GM18505 (cell line): ENCODE measurements around the gene MAST2.
A peak's percentile ranks its signal among the peaks of the same experiment; 100 is the strongest.
"Not testable (repeated sequence)": the region's sequence is repeated elsewhere in the genome, so short reads cannot be mapped to it uniquely, and the experiment has no call there.

Experiments used
- ATAC-seq: cut with Tn5 transposase; IDR thresholded peaks from one replicate; pipeline ENCODE4 v1.9.1; 2021; ENCODE audit not compliant: unreplicated experiment
- POLR2A ChIP-seq: IDR thresholded peaks from 4 replicates; pipeline ENCODE4 v1.6.1; 2011; ENCODE audit warnings: borderline replicate concordance; ENCODE audit not compliant: insufficient read depth, insufficient read length; ENCODE audit errors: extremely low read depth

Gene MAST2

DNA sequence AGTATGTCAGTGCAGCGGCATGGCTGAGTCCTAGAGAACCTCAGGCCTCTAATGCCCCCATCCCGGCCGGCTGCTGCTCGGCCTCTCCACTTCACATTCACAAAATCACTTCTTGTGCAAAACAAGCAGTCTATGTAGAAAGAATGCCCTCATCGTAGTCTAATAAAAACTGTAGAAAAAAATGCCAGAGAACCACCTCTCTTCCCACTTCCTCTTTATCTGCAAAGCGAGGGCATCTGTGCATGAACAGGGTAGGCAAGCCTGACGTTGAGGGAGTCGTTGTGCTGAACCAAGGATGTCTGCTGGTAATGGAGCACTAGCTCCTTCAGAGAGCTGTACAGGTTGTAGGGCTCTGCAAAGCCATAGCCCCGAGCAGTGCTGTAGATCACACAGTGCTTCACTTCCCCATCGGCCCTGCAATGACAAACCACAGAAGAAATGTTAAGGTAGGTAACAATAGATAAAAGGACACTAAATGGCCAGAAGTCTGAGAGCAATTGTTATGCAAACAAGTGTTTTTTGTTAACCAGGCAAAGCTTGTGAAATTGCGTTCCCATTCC lies 240.1 kb downstream of the MAST2 start:
- peak; percentile 88 for ATAC-seq

DNA sequence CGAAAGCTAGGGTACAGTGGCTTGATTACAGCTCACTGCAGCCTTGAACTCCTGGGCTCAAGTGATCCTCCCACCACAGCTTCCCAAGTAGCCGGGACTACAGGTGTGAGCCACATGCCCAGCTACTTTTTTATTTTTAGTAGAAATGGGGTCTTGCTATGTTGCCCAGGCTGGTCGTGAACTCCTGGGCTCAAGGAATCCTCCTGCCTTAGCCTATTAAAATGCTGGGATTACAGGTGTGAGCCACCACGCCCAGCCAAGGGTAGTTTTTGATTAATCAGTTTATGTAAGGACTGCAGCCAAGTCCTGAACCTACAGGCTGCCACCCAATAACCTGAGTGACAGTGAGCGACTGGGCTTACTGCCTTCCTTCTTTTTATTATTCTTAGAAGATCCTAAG lies 240.7 kb downstream of the MAST2 start:
- no peak for ATAC-seq

More for the DNA sequence above, 240.1 kb downstream of the MAST2 start:
- TF ChIP-seq POLR2A, result no peak

GRCh38 chr1:46053734-46054133 lies 250.3 kb downstream of the MAST2 start:
- TF ChIP-seq POLR2A, result no peak
- ATAC-seq, result no peak

More for the DNA sequence above, 240.7 kb downstream of the MAST2 start:
- no peak for TF ChIP-seq POLR2A

GRCh38 chr1:46056325-46056724 lies 252.9 kb downstream of the MAST2 start:
- no peak for ATAC-seq
- no peak for TF ChIP-seq POLR2A

DNA sequence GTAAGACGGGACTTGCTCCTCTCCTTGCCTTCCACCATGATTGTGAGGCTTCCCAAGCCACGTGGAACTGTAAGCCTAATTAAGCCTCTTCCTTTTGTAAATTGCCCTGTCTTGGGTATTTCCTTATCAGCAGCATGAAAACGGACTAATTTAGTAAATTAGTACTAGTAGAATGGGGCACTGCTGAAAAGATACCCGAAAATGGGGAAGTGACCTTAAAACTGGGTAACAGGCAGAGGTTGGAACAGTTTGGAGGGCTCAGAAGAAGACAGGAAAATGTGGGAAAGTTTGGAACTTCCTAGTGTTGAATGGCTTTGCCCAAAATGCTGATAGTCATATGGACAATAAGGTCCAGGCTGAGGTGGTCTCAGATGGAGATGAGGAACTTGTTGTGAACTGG lies 253.8 kb downstream of the MAST2 start:
- ATAC-seq, result not testable (repeated sequence)

- no peak for ATAC-seq
- no peak for TF ChIP-seq POLR2A
Measured at GRCh38 chr1:46057781-46058180, 254.4 kb downstream of the MAST2 start.

- ATAC-seq, result no peak
- TF ChIP-seq POLR2A, result no peak
Measured at GRCh38 chr1:46058936-46059335, 255.5 kb downstream of the MAST2 start.

- no peak for ATAC-seq
- no peak for TF ChIP-seq POLR2A
Measured at GRCh38 chr1:46061146-46061545, 257.7 kb downstream of the MAST2 start.

DNA sequence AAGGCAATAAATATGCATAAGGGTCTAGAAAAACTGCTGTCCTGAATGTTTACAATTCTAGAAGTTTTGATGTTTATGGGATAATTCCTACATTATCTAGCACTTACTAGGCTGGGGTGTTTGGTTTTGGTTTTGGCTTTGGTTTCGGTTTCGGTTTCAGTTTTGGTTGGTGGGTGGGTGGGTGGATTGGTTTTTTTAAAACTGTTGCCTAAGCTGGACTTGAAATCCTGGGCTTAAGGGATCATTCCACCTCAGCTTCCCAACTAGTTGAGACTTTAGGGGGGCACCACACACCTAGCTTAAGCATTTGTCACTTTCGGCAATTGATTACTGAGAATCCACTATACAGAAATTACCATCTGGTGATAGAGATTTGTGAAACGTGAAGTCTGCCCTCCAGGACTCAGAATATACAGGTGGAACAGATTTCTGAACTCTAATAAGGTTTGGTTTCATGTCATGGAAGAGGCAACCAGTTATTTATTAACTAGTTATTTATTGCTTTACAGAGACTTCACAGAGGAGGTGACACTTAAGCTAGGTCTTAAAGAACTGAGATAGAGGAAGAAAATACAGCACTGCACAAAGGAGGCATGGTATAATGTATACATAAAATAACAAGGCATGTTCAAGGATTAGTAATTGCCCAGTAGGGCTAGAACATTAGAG lies 259.4 kb downstream of the MAST2 start:
- no peak for ATAC-seq

GRCh38 chr1:46064708-46065107 lies 261.3 kb downstream of the MAST2 start:
- no peak for ATAC-seq

More for the DNA sequence above, 259.4 kb downstream of the MAST2 start:
- TF ChIP-seq POLR2A, result no peak

GRCh38 chr1:46065405-46065804 lies 262.0 kb downstream of the MAST2 start:
- ATAC-seq, result no peak
- no peak for TF ChIP-seq POLR2A

More at GRCh38 chr1:46064708-46065107, 261.3 kb downstream of the MAST2 start:
- TF ChIP-seq POLR2A, result no peak

DNA sequence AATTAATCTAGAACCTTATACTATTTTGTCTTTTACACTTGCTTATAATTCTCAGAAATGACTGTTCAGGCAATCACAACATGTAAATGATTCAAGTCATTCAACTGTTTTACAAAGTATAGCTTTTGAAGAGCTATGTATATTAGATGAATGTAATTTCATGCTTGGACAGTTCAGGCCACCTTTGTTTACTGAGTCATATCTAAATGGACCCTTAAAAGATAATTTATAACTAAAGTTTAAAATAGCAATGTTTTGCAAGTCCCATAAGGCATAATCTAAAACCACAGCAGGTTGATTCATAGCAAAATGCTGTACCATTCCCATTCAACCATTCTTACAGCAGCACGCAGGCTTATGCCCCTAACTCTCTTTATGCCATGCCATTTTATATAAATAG lies 264.2 kb downstream of the MAST2 start:
- ATAC-seq, result no peak
- no peak for TF ChIP-seq POLR2A

- ATAC-seq, result no peak
- TF ChIP-seq POLR2A, result no peak
Measured at GRCh38 chr1:46068525-46068924, 265.1 kb downstream of the MAST2 start.

- ATAC-seq, result no peak
- no peak for TF ChIP-seq POLR2A
Measured at GRCh38 chr1:46070164-46070814, 266.9 kb downstream of the MAST2 start.

DNA sequence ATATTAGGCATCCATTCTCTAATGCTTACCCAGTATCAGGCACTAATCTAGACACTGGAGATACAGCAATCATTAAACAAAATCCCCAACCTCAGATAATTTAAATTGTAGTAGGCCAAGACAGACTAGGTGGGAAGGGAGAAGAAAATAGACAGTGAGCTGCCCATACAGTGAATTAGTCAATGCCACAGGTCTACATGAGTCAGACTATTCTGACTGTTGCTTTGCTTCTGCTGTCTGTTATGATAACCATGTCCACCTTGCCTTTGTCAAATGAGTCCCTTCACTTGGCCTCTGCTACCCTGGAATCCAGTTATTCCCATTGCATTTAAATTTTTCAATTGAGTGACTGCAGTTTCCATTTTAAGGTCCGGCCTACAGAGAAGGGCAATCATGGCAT lies 269.6 kb downstream of the MAST2 start:
- no peak for ATAC-seq

DNA sequence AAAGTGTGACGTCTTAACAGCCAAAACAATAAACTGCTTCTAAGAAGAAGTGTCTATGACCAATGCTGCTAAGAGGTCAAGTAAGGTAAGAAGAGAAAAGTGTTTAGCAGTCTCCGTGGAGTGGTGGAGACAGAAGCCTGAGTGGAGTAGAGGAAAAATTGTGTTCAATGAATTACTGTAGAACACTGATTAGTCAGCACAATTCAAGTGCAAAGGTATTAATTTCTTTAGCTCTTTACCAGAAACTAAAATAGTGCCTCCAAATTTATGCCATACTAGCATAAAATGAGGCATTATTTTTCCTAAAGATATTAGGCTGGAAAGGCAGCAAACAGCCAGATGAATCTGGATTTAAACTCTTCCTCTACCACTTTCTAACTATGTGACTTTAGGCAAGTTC lies 272.9 kb downstream of the MAST2 start:
- no peak for TF ChIP-seq POLR2A
- no peak for ATAC-seq

More for the DNA sequence above, 269.6 kb downstream of the MAST2 start:
- TF ChIP-seq POLR2A, result no peak
